HEK293 (cell line): ENCODE results near the gene VASN.
A peak's percentile ranks its signal among the peaks of the same experiment; 100 is the strongest.

Source experiments
- ATF2 ChIP-seq: fragments of 450-650 bp; formaldehyde crosslinking; IDR thresholded peaks from 2 replicates; pipeline ENCODE4 v1.5.1; 2016; ENCODE audit warnings: missing biosample characterization, missing genetic modification characterization, low read depth
- BCL11B ChIP-seq: fragments of 450-650 bp; formaldehyde crosslinking; IDR thresholded peaks from 2 replicates; pipeline ENCODE4 v1.5.1; 2016; ENCODE audit warnings: low read depth, missing biosample characterization, missing genetic modification characterization
- EGR2 ChIP-seq: fragments of 450-650 bp; formaldehyde crosslinking; IDR thresholded peaks from 2 replicates; pipeline ENCODE4 v1.5.1; 2016; ENCODE audit warnings: low read depth, missing biosample characterization, missing genetic modification characterization
- ELK4 ChIP-seq: IDR thresholded peaks from 2 replicates; pipeline ENCODE4 v1.6.1; 2011; ENCODE audit warnings: mild to moderate bottlenecking, low read depth, low read length, borderline replicate concordance
- INSM2 ChIP-seq: fragments of 450-650 bp; formaldehyde crosslinking; IDR thresholded peaks from 2 replicates; pipeline ENCODE4 v1.5.1; 2016; ENCODE audit warnings: missing biosample characterization, missing genetic modification characterization
- MZF1 ChIP-seq: fragments of 450-650 bp; formaldehyde crosslinking; IDR thresholded peaks from 2 replicates; pipeline ENCODE4 v1.5.1; 2017; ENCODE audit warnings: missing biosample characterization, missing genetic modification characterization, borderline replicate concordance
- SALL2 ChIP-seq: fragments of 450-650 bp; formaldehyde crosslinking; IDR thresholded peaks from 2 replicates; pipeline ENCODE4 v1.5.0; 2017; ENCODE audit warnings: missing biosample characterization, mild to moderate bottlenecking, missing genetic modification characterization, borderline replicate concordance
- SP3 ChIP-seq: fragments of 450-650 bp; formaldehyde crosslinking; IDR thresholded peaks from 2 replicates; pipeline ENCODE4 v1.5.1; 2016; ENCODE audit warnings: missing biosample characterization, missing genetic modification characterization
- ZBTB21 ChIP-seq: fragments of 450-650 bp; formaldehyde crosslinking; IDR thresholded peaks from 2 replicates; pipeline ENCODE4 v1.5.1; 2017; ENCODE audit warnings: missing biosample characterization, missing genetic modification characterization
- ZBTB44 ChIP-seq: fragments of 450-650 bp; IDR thresholded peaks from 2 replicates; pipeline ENCODE4 v1.5.1; 2018; ENCODE audit warnings: missing biosample characterization, mild to moderate bottlenecking, missing genetic modification characterization
- ZBTB49 ChIP-seq: fragments of 450-650 bp; formaldehyde crosslinking; IDR thresholded peaks from 2 replicates; pipeline ENCODE4 v1.5.1; 2016; ENCODE audit warnings: missing biosample characterization, missing genetic modification characterization, low read depth
- ZBTB6 ChIP-seq: fragments of 450-650 bp; formaldehyde crosslinking; IDR thresholded peaks from 2 replicates; pipeline ENCODE4 v1.5.1; 2017; ENCODE audit warnings: missing biosample characterization, missing genetic modification characterization
- ZFP69B ChIP-seq: fragments of 450-650 bp; formaldehyde crosslinking; IDR thresholded peaks from 2 replicates; pipeline ENCODE4 v1.5.1; 2016; ENCODE audit warnings: missing biosample characterization, missing genetic modification characterization
- ZNF184 ChIP-seq: fragments of 450-650 bp; IDR thresholded peaks from 2 replicates; pipeline ENCODE4 v1.5.1; 2018; ENCODE audit warnings: missing biosample characterization, mild to moderate bottlenecking, missing genetic modification characterization
- ZNF266 ChIP-seq: fragments of 450-650 bp; formaldehyde crosslinking; IDR thresholded peaks from 2 replicates; pipeline ENCODE4 v1.5.1; 2016; ENCODE audit warnings: missing biosample characterization, missing genetic modification characterization, low read depth
- ZNF280C ChIP-seq: fragments of 450-650 bp; formaldehyde crosslinking; IDR thresholded peaks from 2 replicates; pipeline ENCODE4 v1.5.1; 2016; ENCODE audit warnings: missing biosample characterization, missing genetic modification characterization
- ZNF292 ChIP-seq: fragments of 450-650 bp; formaldehyde crosslinking; IDR thresholded peaks from 2 replicates; pipeline ENCODE4 v1.5.1; 2016; ENCODE audit warnings: low read depth, missing biosample characterization, missing genetic modification characterization, borderline replicate concordance
- ZNF394 ChIP-seq: fragments of 450-650 bp; formaldehyde crosslinking; IDR thresholded peaks from 2 replicates; pipeline ENCODE4 v1.5.1; 2016; ENCODE audit warnings: missing biosample characterization, missing genetic modification characterization, mild to moderate bottlenecking, moderate library complexity, borderline replicate concordance
- ZNF404 ChIP-seq: fragments of 450-650 bp; formaldehyde crosslinking; IDR thresholded peaks from 2 replicates; pipeline ENCODE4 v1.5.1; 2017; ENCODE audit warnings: missing biosample characterization, missing genetic modification characterization
- ZNF48 ChIP-seq: fragments of 450-650 bp; formaldehyde crosslinking; IDR thresholded peaks from 2 replicates; pipeline ENCODE4 v1.5.1; 2016; ENCODE audit warnings: missing biosample characterization, missing genetic modification characterization
- ZNF513 ChIP-seq: fragments of 450-650 bp; IDR thresholded peaks from 2 replicates; pipeline ENCODE4 v1.5.1; 2018; ENCODE audit warnings: missing biosample characterization, missing genetic modification characterization
- ZNF658 ChIP-seq: fragments of 450-650 bp; formaldehyde crosslinking; IDR thresholded peaks from 2 replicates; pipeline ENCODE4; 2016; ENCODE audit warnings: missing biosample characterization, missing genetic modification characterization
- ZNF677 ChIP-seq: fragments of 450-650 bp; IDR thresholded peaks from 2 replicates; pipeline ENCODE4 v1.5.0; 2018; ENCODE audit warnings: missing biosample characterization, mild to moderate bottlenecking, missing genetic modification characterization, moderate library complexity
- ZNF776 ChIP-seq: fragments of 450-650 bp; formaldehyde crosslinking; IDR thresholded peaks from 2 replicates; pipeline ENCODE4 v1.5.0; 2017; ENCODE audit warnings: missing biosample characterization, missing genetic modification characterization, borderline replicate concordance
- ZNF791 ChIP-seq: fragments of 450-650 bp; formaldehyde crosslinking; IDR thresholded peaks from 2 replicates; pipeline ENCODE4 v1.5.1; 2016; ENCODE audit warnings: missing biosample characterization, missing genetic modification characterization

VASN gene

DNA sequence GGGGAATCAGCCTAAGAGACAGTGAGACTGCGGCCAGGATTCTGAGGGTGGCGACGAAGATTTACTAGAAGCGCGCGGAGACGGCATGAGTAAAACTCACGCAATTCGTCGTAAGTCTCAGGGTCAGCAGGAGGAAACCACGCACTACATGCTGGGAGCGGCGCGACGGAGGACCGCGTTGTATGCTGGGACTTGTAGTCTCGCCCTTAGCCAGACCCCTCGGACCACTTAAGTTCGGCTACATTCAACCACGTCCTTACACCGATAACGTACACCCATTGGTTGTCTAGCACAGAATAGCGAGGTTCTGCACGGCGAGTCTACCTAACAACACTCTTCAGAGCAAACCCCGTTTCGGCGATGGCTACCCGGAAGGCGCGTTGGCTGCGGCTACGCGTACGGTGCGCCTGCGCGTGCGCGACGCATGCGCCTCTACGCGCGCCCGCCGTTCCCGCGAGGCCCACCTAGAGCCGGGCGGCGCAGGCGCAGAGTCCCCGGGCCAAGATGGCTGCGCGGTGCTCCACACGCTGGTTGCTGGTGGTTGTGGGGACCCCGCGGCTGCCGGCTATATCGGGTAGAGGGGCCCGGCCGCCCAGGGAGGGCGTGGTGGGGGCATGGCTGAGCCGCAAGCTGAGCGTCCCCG is 53.9 kb downstream of the VASN start, which contains the start of gene DNAJA3 (continued):
- TF ChIP-seq ZBTB49 (tag by site-specific recombination) (no peak), ZNF184 (tag by site-specific recombination) (no peak), ATF2 (tag by site-specific recombination) (no peak), ZNF280C (tag by site-specific recombination) (no peak), ZNF677 (tag by site-specific recombination) (no peak), ELK4 (no peak), ZNF658 (tag by site-specific recombination) (no peak), ZNF292 (tag by site-specific recombination) (no peak), ZNF791 (tag by site-specific recombination) (no peak), ZNF394 (tag by site-specific recombination) (no peak), BCL11B (tag by site-specific recombination) (peak; percentile 53; the same call in 1 of the 2 replicates), ZBTB6 (no peak; the same call in 1 of the 2 replicates), ZNF776 (no peak), ZFP69B (no peak), ZBTB44 (no peak), ZNF513 (tag by site-specific recombination) (no peak), MZF1 (tag by site-specific recombination) (no peak), ZBTB21 (tag by site-specific recombination) (peak; percentile 45; the same call in 1 of the 2 replicates), ZNF48 (no peak), SP3 (tag by site-specific recombination) (peak; percentile 68), ZNF266 (tag by site-specific recombination) (no peak), SALL2 (tag by site-specific recombination) (no peak), ZNF404 (no peak), INSM2 (tag by site-specific recombination) (no peak), EGR2 (no peak)
